Mammary epithelial cell (primary cell): ENCODE results near the gene RELN.

Source experiments
- CTCF ChIP-seq, 2 donors: IDR thresholded peaks in 1 of 2; conservative IDR thresholded peaks in 1 of 2; 2 replicates each; pipeline ENCODE4 v1.5.1; 2011 to 2012; ENCODE audit warnings: inconsistent platforms in 2 of 2, low read length in 2 of 2, mild to moderate bottlenecking in 2 of 2, control low read depth in 1 of 2, low read depth in 1 of 2; ENCODE audit not compliant: insufficient read depth in 1 of 2; ENCODE audit errors: extremely low read depth in 1 of 2
- EZH2 ChIP-seq: IDR thresholded peaks from 2 replicates; pipeline ENCODE4 v1.6.1; 2012; ENCODE audit warnings: low read length, inconsistent platforms, borderline replicate concordance

- no peak for TF ChIP-seq EZH2
- no peak for TF ChIP-seq CTCF (conservative IDR thresholded peaks at IDR 0.05 in 1 of 2, IDR thresholded peaks at IDR 0.05 in 1 of 2; ENCODE audit: extremely low read depth in 1 of 2, insufficient read depth in 1 of 2, low read depth in 1 of 2, low read length in 2 of 2)
Observed at GRCh38 chr7:103680161-103681144, 309.0 kb downstream of the RELN start.
